ENCODE measurements around the gene NAE1. TPM values are rescaled to one million over a fixed set of nuclear protein-coding genes. Genes with fewer than 3 reads are reported as not detected.

NAE1 gene
- total RNA-seq, 2 experiments from 2014 or later: 85.0 to 106 TPM

DNA sequence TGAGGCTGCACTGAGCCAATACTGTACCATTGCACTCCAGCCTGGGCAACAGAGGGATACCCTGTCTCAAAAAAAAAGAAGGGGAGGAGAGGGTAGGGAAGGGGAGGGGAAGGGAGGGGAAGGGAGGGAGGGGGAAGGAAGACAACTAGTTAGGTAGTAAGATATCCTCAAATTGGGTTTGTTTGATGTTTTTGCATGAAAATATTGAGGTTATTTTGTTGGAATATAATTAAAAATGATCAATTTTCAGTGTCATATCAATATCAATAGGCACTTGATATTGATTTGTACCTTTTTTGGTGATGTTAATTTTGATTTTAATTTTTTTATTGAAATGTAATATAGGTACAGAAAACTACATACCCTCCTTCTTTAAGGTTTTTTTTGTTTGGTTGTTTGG lies 32.9 kb upstream of the NAE1 start:
- H3K27ac ChIP-seq (ENCODE audit: low read depth, low read length, poor library complexity, severe bottlenecking): no peak overlapping the region
- H3K4me2 ChIP-seq (ENCODE audit: low read length): no peak overlapping the region
- H2AFZ ChIP-seq (ENCODE audit: low read length): no peak overlapping the region
- BruUV-seq (replicated peaks): no TSS peak
- H3K4me1 ChIP-seq (ENCODE audit: insufficient read depth, low read length, poor library complexity, severe bottlenecking): no peaks in the 10 kb centered on the region
- no peak for DNase-seq (ENCODE audit: low spot score)
- no peaks in the 10 kb centered on the region for H3K9me2 ChIP-seq (ENCODE audit: insufficient read depth, low read length)
- no peak overlapping the region for H3K4me3 ChIP-seq (ENCODE audit: low read depth, low read length, poor library complexity, severe bottlenecking)
- intact Hi-C loops (cut with micrococcal nuclease; ENCODE audit: unreplicated experiment): no loop called here
- no peak for TF ChIP-seq CTCF (conservative IDR thresholded peaks at IDR 0.05; ENCODE audit: low read length)
- no peak for TF ChIP-seq EZH2phosphoT487 (IDR thresholded peaks at IDR 0.05; ENCODE audit: borderline replicate concordance, low read depth, low read length)
- no peaks in the 10 kb centered on the region for H3K9me3 ChIP-seq (ENCODE audit: low read length)
- CTCF ChIA-PET (ENCODE audit: unreplicated experiment): interaction anchor here (0.6 kb wide), 1 partner anchor 9 kb away, joined by 3 read pairs; no protein-coding TSS in a partner anchor
- H3K36me3 ChIP-seq (ENCODE audit: insufficient read depth, low read length): no peaks in the 10 kb centered on the region
- no peaks in the 10 kb centered on the region for H3K79me2 ChIP-seq (ENCODE audit: insufficient read depth, low read depth, low read length)
- no peaks in the 10 kb centered on the region for H4K20me1 ChIP-seq (ENCODE audit: insufficient read depth, low read length)
- POLR2A ChIA-PET: no interaction called here

DNA sequence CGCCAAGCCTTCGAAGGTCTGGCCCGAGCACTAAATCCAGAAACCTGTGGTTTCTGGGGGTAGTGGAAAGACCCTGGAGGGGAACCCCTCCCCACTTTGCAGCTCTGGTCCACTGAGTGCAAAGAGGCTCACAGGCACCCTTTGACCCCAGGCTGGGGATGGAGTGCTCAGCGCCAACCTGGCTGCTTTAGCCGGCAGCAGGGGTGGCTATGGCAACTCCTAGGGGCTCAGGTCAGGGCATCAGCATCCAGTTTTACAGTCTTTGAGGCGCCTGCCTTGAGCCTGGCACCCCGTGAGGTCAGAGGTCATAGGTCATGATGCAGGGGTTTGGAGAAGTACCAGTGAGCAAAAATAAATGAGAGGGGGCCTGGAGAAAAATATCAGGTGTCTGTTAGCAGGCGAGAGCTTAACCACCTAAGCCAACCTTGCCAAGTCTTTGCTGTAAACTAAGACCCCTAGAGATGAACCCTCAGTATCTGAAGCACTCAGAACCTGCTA lies 31.3 kb upstream of the NAE1 start:
- POLR2A ChIA-PET: interaction anchor here (1.2 kb wide), 1 partner anchor 57 kb away, joined by 3 read pairs; no protein-coding TSS in a partner anchor
- Histone ChIP-seq H3K4me1 (ENCODE audit: insufficient read depth, low read length, poor library complexity, severe bottlenecking) (no peaks in the 10 kb centered on the region), H2AFZ (ENCODE audit: low read length) (no peak overlapping the region), H3K9me2 (ENCODE audit: insufficient read depth, low read length) (no peaks in the 10 kb centered on the region), H3K4me2 (ENCODE audit: low read length) (no peak overlapping the region), H3K4me3 (ENCODE audit: low read depth, low read length, poor library complexity, severe bottlenecking) (no peak overlapping the region), H3K36me3 (ENCODE audit: insufficient read depth, low read length) (no peaks in the 10 kb centered on the region), H3K79me2 (ENCODE audit: insufficient read depth, low read depth, low read length) (no peaks in the 10 kb centered on the region), H4K20me1 (ENCODE audit: insufficient read depth, low read length) (no peaks in the 10 kb centered on the region), H3K27ac (ENCODE audit: low read depth, low read length, poor library complexity, severe bottlenecking) (no peak overlapping the region), H3K9me3 (ENCODE audit: low read length) (no peaks in the 10 kb centered on the region)
- no peak for DNase-seq (ENCODE audit: low spot score)
- TF ChIP-seq CTCF (conservative IDR thresholded peaks at IDR 0.05; ENCODE audit: low read length) (no peak), EZH2phosphoT487 (IDR thresholded peaks at IDR 0.05; ENCODE audit: borderline replicate concordance, low read depth, low read length) (no peak)
- no TSS peak for BruUV-seq (replicated peaks)
- CTCF ChIA-PET (ENCODE audit: unreplicated experiment): no interaction called here
- intact Hi-C loops (cut with micrococcal nuclease; ENCODE audit: unreplicated experiment): no loop called here

GRCh38 chr16:66859397-66860068 lies 28.8 kb upstream of the NAE1 start:
- no peaks in the 10 kb centered on the region for H3K36me3 ChIP-seq (ENCODE audit: insufficient read depth, low read length)
- intact Hi-C loops (cut with micrococcal nuclease; ENCODE audit: unreplicated experiment): no loop called here
- no TSS peak for BruUV-seq (replicated peaks)

More at GRCh38 chr16:66859397-66860068, 28.8 kb upstream of the NAE1 start:
- DNase-seq (ENCODE audit: low spot score): no peak
- no peaks in the 10 kb centered on the region for H3K4me1 ChIP-seq (ENCODE audit: insufficient read depth, low read length, poor library complexity, severe bottlenecking)
- H3K27ac ChIP-seq (ENCODE audit: low read depth, low read length, poor library complexity, severe bottlenecking): no peak overlapping the region
- no peak overlapping the region for H3K4me2 ChIP-seq (ENCODE audit: low read length)
- TF ChIP-seq CTCF (conservative IDR thresholded peaks at IDR 0.05; ENCODE audit: low read length) (no peak), EZH2phosphoT487 (IDR thresholded peaks at IDR 0.05; ENCODE audit: borderline replicate concordance, low read depth, low read length) (no peak)
- no peaks in the 10 kb centered on the region for H3K9me2 ChIP-seq (ENCODE audit: insufficient read depth, low read length)
- no peaks in the 10 kb centered on the region for H3K79me2 ChIP-seq (ENCODE audit: insufficient read depth, low read depth, low read length)
- ChIA-PET CTCF (ENCODE audit: unreplicated experiment) (interaction anchor here (0.6 kb wide), 1 partner anchor 251 kb away, joined by 3 read pairs; no protein-coding TSS in a partner anchor), POLR2A (interaction anchor here (1.1 kb wide), 1 partner anchor 10 kb away, joined by 3 read pairs; no protein-coding TSS in a partner anchor)
- no peak overlapping the region for H2AFZ ChIP-seq (ENCODE audit: low read length)
- H4K20me1 ChIP-seq (ENCODE audit: insufficient read depth, low read length): no peaks in the 10 kb centered on the region
- no peak overlapping the region for H3K4me3 ChIP-seq (ENCODE audit: low read depth, low read length, poor library complexity, severe bottlenecking)
- H3K9me3 ChIP-seq (ENCODE audit: low read length): no peaks in the 10 kb centered on the region
